NOMO-1 (cell line): ENCODE results near the gene NCAN.
"Not testable (repeated sequence)": the region's sequence is repeated elsewhere in the genome, so short reads cannot be mapped to it uniquely, and the experiment has no call there.

Source experiments
- DNase-seq, 2 experiments: peaks; one replicate each; lab custom pipeline; 2025; ENCODE audit not compliant: unreplicated experiment in 2 of 2; lab: John Stamatoyannopoulos, UW

Gene NCAN

DNA sequence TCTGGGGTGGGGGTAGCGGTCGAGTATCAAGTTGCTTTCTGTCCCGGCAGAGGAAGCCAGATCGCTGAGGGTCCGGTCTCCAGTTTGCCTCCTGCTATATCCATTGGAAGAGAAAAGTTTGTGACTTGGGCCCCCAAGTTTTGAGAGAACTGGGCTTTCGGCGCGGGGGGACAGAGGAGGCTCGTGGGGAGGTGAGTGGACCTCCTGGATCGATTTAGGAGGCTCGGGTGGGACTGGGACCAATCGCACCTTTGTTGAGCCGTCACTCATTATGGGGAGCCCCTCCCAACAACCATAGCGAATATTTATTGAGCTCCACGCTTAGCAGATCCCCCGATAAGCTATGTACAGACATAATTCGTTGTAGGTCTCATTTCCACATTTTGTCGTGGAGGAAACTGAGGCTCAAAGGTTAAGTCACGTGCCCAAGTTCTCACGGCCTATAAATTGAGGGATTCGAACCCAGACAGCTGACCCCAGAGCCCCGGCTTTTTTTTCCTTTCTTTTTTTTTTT lies 18.8 kb upstream of the NCAN start:
- DNase-seq: no peak

DNA sequence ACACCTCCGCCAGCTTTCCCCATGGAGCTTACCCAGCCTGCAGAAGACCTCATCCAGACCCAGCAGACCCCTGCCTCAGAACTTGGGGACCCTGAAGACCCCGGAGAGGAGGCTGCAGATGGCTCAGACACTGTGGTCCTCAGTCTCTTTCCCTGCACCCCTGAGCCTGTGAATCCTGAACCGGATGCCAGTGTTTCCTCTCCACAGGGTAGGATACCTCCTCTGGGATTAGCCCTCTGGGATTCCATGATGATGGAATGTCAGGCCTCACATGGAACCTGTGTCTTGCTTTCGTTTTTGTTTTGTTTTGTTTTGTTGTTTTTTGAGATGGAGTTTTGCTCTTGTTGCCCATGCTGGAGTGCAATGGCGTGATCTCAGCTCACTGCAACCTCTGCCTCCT lies 17.8 kb upstream of the NCAN start:
- no peak for DNase-seq

DNA sequence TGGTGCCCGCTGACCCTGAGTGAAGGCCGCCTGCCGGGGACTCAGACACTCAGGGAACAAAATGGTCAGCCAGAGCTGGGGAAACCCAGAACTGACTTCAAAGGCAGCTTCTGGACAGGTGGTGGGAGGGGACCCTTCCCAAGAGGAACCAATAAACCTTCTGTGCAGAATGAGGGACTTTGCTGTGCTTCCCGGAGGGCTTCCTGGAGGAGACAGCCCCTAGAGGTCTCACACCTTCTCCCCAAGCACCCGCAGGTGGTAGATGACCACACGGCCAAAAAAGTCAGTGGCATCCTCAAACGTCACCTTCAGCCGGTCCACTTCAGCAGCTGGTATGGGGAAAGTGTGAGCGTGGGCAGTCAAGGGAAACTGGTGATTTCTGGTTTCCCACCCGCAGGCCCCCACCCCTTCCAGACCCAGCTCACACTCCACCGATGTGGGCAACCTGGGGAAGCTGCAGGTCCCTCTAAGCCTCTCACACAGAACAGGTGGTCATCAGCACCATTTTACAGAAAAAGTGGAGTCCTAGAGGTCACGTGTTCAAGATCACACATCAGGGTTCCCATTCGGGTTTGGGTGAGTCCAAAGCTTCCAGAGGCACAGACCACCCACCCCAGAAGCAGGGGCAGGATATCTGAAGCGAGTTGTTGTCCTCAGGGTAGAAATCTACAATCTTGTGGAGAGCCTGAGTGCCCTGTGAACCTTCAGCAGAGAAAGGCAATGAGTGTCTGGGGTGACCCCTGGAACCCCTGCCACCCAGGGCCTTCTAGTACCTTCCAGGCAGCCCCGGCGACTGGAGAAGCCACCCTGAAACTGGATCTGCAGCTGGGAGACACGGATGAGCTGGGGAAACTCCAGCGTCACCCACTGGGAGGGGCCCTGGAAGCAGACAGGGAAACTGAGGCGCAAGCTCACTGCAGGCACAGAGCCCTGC lies 9.8 kb upstream of the NCAN start:
- DNase-seq: no peak

DNA sequence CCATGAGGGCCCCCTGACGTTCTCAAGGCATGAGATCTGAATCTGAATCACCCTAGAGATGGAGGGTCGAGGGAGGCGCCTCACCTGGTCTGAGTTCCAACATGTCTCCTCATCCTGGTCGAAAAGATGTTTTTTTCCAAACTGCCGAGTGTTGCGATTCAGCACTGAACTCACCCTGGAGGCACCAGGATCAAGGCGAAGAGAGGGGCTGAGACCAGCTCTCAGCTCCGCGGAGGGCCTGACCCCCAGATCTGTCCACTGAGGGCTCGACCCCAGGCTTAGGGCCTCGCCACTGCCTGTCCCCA lies 9.1 kb upstream of the NCAN start:
- DNase-seq: no peak

- peak; percentile 90 to 93 for DNase-seq
These were observed 8.5 kb upstream of the NCAN start, which contains the start of gene NR2C2AP for GRCh38 chr19:19203012-19203856. Gene NR2C2AP (minus strand): TSS chr19:19203414. CDS start chr19:19203060, 354 bp downstream.

DNA sequence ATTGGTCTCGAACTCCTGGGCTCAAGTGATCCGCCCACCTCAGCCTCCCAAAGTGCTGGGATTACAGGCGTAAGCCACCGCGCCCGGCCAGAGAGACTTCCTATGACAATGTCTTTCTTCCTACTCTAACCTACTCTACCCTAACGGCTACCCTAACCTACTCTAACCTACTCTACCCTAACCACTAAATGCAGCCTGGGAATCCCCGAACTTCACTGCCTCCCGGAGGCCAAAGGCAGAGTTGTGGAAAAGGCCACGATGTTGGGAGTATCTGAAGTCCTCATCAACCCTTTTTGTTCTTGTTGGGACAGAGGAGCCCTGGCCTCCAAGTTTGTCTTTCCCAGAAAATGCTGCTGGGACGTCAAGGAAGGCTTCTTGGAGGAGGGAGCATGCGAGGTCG lies 7.6 kb upstream of the NCAN start:
- DNase-seq: no peak

DNA sequence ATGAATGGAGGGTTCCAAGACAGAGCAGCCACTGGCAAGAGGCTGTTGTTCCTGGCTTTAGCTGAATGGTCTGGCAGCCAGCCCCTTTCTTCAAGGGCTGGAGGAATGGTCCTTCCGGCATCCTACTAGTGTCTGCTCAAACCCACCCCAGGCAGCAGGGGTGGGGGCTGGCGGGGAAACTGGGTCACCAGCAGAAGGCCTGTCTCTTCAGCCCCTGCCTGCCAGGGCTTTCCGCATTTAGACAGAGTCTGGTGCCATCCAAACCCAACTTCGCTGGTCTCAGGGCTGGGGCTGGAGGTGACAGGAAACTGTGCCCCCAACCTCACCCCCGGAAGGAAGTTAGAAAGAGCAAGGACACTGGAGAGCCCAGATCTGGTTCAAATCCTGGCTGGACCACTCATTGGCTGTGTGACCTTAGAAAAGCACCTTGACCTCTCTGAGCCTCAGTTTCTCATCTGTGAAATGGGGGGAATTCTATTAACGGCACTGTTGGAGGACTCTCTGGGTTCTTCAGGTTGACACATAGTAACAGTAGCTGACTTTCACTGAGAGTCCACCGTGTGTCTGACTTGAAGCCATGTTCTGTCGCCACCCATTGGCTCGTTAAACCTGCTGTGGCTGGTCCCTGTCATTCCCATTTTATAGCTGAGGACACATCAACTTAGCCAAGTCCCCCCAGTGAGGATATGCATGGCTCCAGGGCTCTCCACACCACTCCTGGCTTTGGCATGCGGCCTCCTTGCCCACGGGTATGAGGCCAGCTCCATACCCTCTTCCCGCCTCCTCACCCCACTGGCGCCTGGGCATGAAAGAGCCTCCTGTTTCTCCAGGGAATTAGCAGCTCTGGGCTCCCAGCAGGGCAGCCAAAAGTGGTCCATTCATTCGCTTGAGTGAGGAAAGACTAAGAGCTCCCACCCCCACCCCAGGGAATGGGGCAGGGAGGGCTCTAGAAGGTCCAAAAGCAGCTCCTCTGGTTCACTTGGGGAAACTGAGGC lies 6.0 kb upstream of the NCAN start:
- no peak for DNase-seq

GRCh38 chr19:19206938-19207337 lies 4.8 kb upstream of the NCAN start:
- DNase-seq: no peak

DNA sequence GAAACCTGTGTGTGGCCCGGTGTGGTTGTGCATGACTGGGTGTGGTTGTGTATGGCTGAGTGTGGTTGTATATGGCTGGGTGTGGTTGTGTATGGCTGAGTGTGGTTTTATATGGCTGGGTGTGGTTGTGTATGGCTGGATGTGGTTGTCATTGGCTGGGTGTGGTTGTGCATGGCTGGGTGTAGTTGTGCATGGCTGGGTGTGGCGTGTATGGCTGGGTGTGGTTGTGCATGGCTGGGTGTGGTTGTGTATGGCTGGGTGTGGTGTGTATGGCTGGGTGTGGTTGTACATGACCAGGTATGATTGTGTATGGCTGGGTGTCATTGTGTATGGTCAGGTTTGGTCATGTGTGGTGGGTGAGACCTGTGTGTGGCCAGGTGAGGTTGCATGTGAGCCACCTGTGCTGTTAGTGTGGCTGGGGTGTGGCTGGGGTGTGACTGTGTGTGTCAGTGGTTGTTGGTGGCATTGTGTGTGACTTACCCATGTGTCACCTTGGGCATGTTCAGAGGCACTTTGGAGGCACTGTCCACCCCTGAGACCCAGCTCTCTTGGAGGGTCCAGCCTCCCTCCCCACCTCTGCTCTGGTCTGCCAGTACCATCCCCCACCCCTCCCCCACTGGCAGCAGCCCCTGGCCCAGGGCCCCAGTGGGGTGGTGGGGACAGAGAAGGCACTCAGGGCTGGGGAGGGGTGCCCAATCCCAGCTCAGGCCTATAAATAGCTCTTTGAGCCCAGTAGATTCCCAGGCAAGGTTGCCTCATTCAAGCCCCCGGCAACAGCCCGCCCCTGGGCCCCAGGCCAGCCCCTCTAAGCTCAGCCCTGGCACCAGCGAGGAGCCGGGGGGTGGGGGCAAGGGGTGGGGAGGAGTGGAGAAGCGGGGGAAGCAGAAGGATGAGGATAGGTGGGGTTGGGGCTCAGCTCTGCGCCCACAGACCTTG lies 3.9 kb upstream of the NCAN start:
- no peak for DNase-seq

DNA sequence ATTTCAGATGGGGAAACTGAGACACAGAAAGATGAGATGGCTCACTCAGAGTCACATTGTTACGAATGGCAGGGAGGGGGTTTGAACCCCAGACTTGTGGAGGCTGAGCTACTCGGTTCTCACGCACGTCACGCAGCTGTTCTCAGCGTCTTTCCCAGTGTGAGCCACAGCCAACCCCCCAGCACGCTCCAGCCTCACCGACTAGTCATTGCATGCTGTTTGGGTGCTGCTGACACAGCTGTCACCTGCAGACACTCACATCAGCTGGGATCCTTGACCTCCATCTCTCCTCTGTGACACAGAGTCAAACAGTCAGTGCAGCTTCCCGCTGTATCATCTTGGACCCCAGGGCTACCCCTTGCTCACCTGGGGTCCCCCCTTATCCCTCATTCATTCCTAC lies 2.4 kb upstream of the NCAN start:
- DNase-seq: no peak

DNA sequence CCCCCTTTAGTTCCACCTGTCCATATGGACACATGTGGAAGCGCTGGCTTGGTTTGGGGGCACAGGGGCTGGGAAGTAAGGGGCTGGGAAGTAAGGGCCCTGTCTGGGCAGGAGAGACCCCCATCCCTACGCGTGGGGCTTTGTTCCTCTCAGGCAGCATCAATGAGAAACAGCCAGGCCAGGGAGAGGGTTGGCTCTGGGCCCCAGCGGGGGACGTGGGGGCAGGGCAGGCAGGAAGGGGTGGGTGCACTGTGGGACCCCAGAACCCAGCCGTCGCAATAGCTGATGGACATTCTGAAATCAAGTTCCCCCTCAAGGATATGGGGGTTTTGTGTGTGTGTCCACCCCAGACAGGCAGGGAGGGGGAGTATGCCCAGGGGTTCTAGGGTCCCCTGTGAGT lies 1.2 kb downstream of the NCAN start:
- DNase-seq: no peak

- no peak for DNase-seq
These were observed 1.8 kb downstream of the NCAN start for GRCh38 chr19:19213426-19214158.

DNA sequence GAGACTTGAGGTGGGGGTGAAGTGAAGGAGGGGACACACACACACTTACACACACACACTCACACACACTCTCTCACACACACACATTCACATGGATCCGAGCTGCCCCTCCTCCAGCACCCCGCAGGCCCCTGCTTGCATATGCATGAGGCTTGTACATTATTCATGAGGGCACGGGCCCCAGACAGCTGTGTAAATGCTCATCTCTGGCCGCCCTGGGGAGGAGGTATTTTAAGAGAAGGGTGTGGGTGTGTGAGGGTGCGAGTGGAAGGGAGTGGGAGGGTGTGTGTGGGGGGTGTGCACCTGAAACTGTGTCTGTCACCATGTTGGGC lies 2.4 kb downstream of the NCAN start:
- DNase-seq: no peak

DNA sequence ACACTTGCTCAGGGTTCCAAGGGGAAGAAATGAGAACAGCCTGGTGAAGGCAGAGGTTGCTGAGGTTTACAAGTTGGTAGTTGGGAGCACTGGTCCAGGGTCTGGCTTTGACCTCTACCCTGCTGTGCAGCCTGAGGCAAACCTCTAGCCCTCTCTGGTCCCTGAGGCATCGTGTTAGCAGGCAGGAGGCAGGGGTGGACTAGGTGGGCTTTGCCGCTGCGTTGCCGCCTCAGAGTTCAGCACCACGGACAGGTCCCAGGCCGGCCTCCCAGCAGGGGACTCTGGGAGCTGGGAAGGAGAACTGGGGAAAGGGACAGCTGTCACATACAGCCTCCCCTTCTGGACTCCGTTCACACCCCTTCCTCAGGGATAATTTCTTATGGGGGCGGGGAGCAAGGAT lies 3.1 kb downstream of the NCAN start:
- peak; percentile 8 to 15 for DNase-seq

DNA sequence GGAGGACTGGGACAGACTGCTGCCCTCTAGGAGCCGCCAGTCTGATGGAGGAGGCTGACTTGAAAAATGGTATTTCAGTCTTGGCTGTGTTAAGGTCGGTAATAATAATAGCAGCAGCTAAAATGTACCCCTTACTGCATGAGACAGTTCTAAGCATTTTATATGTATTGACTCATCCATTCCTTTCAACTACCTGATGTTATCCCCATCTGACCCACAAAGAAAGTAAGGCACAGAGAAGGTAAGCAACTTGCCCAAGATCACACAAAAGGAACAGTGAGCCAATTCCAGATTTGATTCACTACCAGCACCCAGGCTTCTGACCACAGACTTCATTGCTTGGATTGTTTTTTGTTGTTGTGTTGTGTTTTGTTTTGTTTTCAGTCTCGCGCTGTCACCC lies 4.0 kb downstream of the NCAN start:
- no peak for DNase-seq

DNA sequence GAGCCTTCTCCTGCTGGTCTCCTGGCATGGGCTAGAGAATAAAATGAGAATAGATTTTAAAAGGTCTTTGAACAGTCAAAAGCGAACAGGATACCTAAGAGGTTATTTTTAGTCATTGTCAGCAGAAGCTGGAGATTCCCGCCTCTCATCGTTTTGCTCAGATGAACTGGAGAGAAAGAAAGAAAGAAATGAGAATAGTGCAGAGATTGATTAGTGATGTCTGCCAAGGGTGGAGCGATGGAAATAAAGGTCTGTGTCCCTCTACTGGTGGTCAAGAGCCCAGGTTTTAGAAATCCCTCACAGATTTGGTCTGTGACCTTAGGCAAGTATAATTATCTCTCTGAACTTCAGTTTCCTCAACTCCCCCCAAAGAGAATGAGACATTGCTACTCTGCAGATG lies 5.3 kb downstream of the NCAN start:
- DNase-seq: no peak

GRCh38 chr19:19218911-19219310 lies 7.2 kb downstream of the NCAN start:
- no peak for DNase-seq

GRCh38 chr19:19221000-19221399 lies 9.2 kb downstream of the NCAN start:
- not testable (repeated sequence) for DNase-seq

GRCh38 chr19:19223060-19223459 lies 11.3 kb downstream of the NCAN start:
- no peak for DNase-seq
